Measurements from ENCODE around the gene KRT71.

KRT71 gene

GRCh38 chr12:52531566-52532300 lies 21.2 kb downstream of the KRT71 start:
- Histone ChIP-seq H4K20me1 (ENCODE audit: insufficient read depth, low read length) (no peaks in the 10 kb centered on the region), H2AFZ (ENCODE audit: low read length) (no peak overlapping the region), H3K4me3 (ENCODE audit: low read depth, low read length, poor library complexity, severe bottlenecking) (no peak overlapping the region), H3K9me2 (ENCODE audit: low read depth, low read length) (no peaks in the 10 kb centered on the region), H3F3A (ENCODE audit: insufficient read depth, low read length) (no peaks in the 10 kb centered on the region), H3K79me2 (ENCODE audit: insufficient read depth, low read length) (no peaks in the 10 kb centered on the region), H3K9me3 (ENCODE audit: low read length) (no peaks in the 10 kb centered on the region), H3K27ac (ENCODE audit: low read depth, low read length, poor library complexity, severe bottlenecking) (no peak overlapping the region), H3K36me3 (ENCODE audit: insufficient read depth, low read length) (no peaks in the 10 kb centered on the region), H3K4me2 (ENCODE audit: low read length) (no peak overlapping the region), H3K9ac (ENCODE audit: low read length) (no peak overlapping the region), H3K27me3 (ENCODE audit: insufficient read depth, low read length) (no peaks in the 10 kb centered on the region; the same call in 1 of the 2 replicates), H3K4me1 (ENCODE audit: insufficient read depth, low read length, severe bottlenecking) (no peaks in the 10 kb centered on the region)
- no peak for TF ChIP-seq EZH2 (IDR thresholded peaks at IDR 0.05; ENCODE audit: borderline replicate concordance, low read length)
- TF ChIP-seq CTCF (IDR thresholded peaks at IDR 0.05; ENCODE audit: low read length), result no peak

- TF ChIP-seq EZH2 (IDR thresholded peaks at IDR 0.05; ENCODE audit: borderline replicate concordance, low read length), result no peak
- no peak for TF ChIP-seq CTCF (IDR thresholded peaks at IDR 0.05; ENCODE audit: low read length)
- H3K36me3 ChIP-seq (ENCODE audit: insufficient read depth, low read length), result no peaks in the 10 kb centered on the region
- H3K27ac ChIP-seq (ENCODE audit: low read depth, low read length, poor library complexity, severe bottlenecking), result no peak overlapping the region
- no peaks in the 10 kb centered on the region for H4K20me1 ChIP-seq (ENCODE audit: insufficient read depth, low read length)
- no peak overlapping the region for H2AFZ ChIP-seq (ENCODE audit: low read length)
- H3K9me3 ChIP-seq (ENCODE audit: low read length), result no peaks in the 10 kb centered on the region
- H3K4me2 ChIP-seq (ENCODE audit: low read length), result no peak overlapping the region
- H3K9me2 ChIP-seq (ENCODE audit: low read depth, low read length), result no peaks in the 10 kb centered on the region
- no peaks in the 10 kb centered on the region for H3F3A ChIP-seq (ENCODE audit: insufficient read depth, low read length)
- H3K79me2 ChIP-seq (ENCODE audit: insufficient read depth, low read length), result no peaks in the 10 kb centered on the region
- no peaks in the 10 kb centered on the region for H3K4me1 ChIP-seq (ENCODE audit: insufficient read depth, low read length, severe bottlenecking)
- no peaks in the 10 kb centered on the region; the same call in 1 of the 2 replicates for H3K27me3 ChIP-seq (ENCODE audit: insufficient read depth, low read length)
- no peak overlapping the region for H3K4me3 ChIP-seq (ENCODE audit: low read depth, low read length, poor library complexity, severe bottlenecking)
- H3K9ac ChIP-seq (ENCODE audit: low read length), result no peak overlapping the region
Observed at GRCh38 chr12:52530905-52531304, 22.0 kb downstream of the KRT71 start.

GRCh38 chr12:52530366-52530765 lies 22.6 kb downstream of the KRT71 start:
- Histone ChIP-seq H2AFZ (ENCODE audit: low read length) (no peak overlapping the region), H3K4me3 (ENCODE audit: low read depth, low read length, poor library complexity, severe bottlenecking) (no peak overlapping the region)

More at GRCh38 chr12:52530366-52530765, 22.6 kb downstream of the KRT71 start:
- Histone ChIP-seq H3K27me3 (ENCODE audit: insufficient read depth, low read length) (no peaks in the 10 kb centered on the region; the same call in 1 of the 2 replicates), H3K27ac (ENCODE audit: low read depth, low read length, poor library complexity, severe bottlenecking) (no peak overlapping the region), H3K9me3 (ENCODE audit: low read length) (no peaks in the 10 kb centered on the region), H3K9me2 (ENCODE audit: low read depth, low read length) (no peaks in the 10 kb centered on the region), H3K4me2 (ENCODE audit: low read length) (no peak overlapping the region), H4K20me1 (ENCODE audit: insufficient read depth, low read length) (no peaks in the 10 kb centered on the region), H3K36me3 (ENCODE audit: insufficient read depth, low read length) (no peaks in the 10 kb centered on the region), H3K9ac (ENCODE audit: low read length) (no peak overlapping the region), H3F3A (ENCODE audit: insufficient read depth, low read length) (no peaks in the 10 kb centered on the region), H3K4me1 (ENCODE audit: insufficient read depth, low read length, severe bottlenecking) (no peaks in the 10 kb centered on the region), H3K79me2 (ENCODE audit: insufficient read depth, low read length) (no peaks in the 10 kb centered on the region)
- TF ChIP-seq EZH2 (IDR thresholded peaks at IDR 0.05; ENCODE audit: borderline replicate concordance, low read length) (no peak), CTCF (IDR thresholded peaks at IDR 0.05; ENCODE audit: low read length) (no peak)

All from OCI-LY1 (cell line).